Muscle layer of duodenum (tissue), 2 donors: ENCODE results near the gene MSRB1.

ENCODE experiments used
- H3K27ac ChIP-seq: one replicate; pipeline ENCODE4 v1.7.0; 2013; ENCODE audit warnings: mild to moderate bottlenecking, low read length
- H3K27me3 ChIP-seq: one replicate; pipeline ENCODE4 v1.7.0; 2013; ENCODE audit warnings: low read depth, mild to moderate bottlenecking, control low read depth, low read length
- H3K36me3 ChIP-seq, 2 donors: one replicate each; pipeline ENCODE4 v1.7.0; 2013; ENCODE audit warnings: low read length in 2 of 2, control low read depth in 1 of 2, mild to moderate bottlenecking in 1 of 2; ENCODE audit not compliant: insufficient read depth in 2 of 2, control insufficient read depth in 1 of 2
- H3K4me1 ChIP-seq, 2 donors: one replicate each; pipeline ENCODE4 v1.7.0; 2013; ENCODE audit warnings: low read length in 2 of 2, mild to moderate bottlenecking in 2 of 2, control low read depth in 1 of 2, moderate library complexity in 1 of 2; ENCODE audit not compliant: insufficient read depth in 2 of 2, control insufficient read depth in 1 of 2
- H3K4me3 ChIP-seq, 2 donors: one replicate each; pipeline ENCODE4 v1.7.0; 2013; ENCODE audit warnings: low read length in 2 of 2, low read depth in 1 of 2, mild to moderate bottlenecking in 1 of 2
- H3K9me3 ChIP-seq, 2 donors: one replicate each; pipeline ENCODE4 v1.7.0; 2013; ENCODE audit warnings: low read length in 2 of 2, control low read depth in 1 of 2, mild to moderate bottlenecking in 1 of 2; ENCODE audit not compliant: control insufficient read depth in 1 of 2
- donor health status: healthy.

The MSRB1 gene

GRCh38 chr16:1918351-1919326 is 24.4 kb downstream of the MSRB1 start, which contains the start of gene HS3ST6:
HS3ST6 (minus strand) TSS chr16:1918415; CDS start chr16:1918323, 92 bp downstream.
- H3K9me3 ChIP-seq = peaks cover 0 to 2% of the 10 kb centered on the region in 2 donors
- no peaks in the 10 kb centered on the region for H3K36me3 ChIP-seq
- H3K4me3 ChIP-seq = no peak within 1 kb of the TSS
- no peak within 1 kb of the TSS for H3K27ac ChIP-seq
- peaks cover 66% of the 10 kb centered on the region for H3K27me3 ChIP-seq
- peaks cover 3 to 15% of the 10 kb centered on the region in 2 donors for H3K4me1 ChIP-seq

- Histone ChIP-seq H3K27me3 (peaks cover 59% of the 10 kb centered on the region), H3K4me3 (no peak overlapping the region), H3K9me3 (peaks cover 0 to 2% of the 10 kb centered on the region in 2 donors), H3K36me3 (no peaks in the 10 kb centered on the region), H3K4me1 (peaks cover 3 to 10% of the 10 kb centered on the region in 2 donors), H3K27ac (no peak overlapping the region)
Observed at GRCh38 chr16:1917665-1918350, 25.2 kb downstream of the MSRB1 start.

GRCh38 chr16:1917056-1917664 is 25.8 kb downstream of the MSRB1 start:
- peaks cover 3 to 10% of the 10 kb centered on the region in 2 donors for H3K4me1 ChIP-seq
- peaks cover 53% of the 10 kb centered on the region for H3K27me3 ChIP-seq
- no peak overlapping the region for H3K27ac ChIP-seq
- H3K9me3 ChIP-seq = no peaks in the 10 kb centered on the region
- H3K4me3 ChIP-seq = no peak overlapping the region
- no peaks in the 10 kb centered on the region for H3K36me3 ChIP-seq

- Histone ChIP-seq H3K4me3 (no peak overlapping the region), H3K27ac (no peak overlapping the region), H3K27me3 (peaks cover 53% of the 10 kb centered on the region)
Observed at GRCh38 chr16:1916640-1916990, 26.4 kb downstream of the MSRB1 start.

GRCh38 chr16:1915732-1916639 is 27.0 kb downstream of the MSRB1 start:
- Histone ChIP-seq H3K27ac (no peak overlapping the region), H3K27me3 (peaks cover 50% of the 10 kb centered on the region), H3K4me1 (peaks cover 3 to 10% of the 10 kb centered on the region in 2 donors), H3K4me3 (no peak overlapping the region), H3K36me3 (no peaks in the 10 kb centered on the region), H3K9me3 (no peaks in the 10 kb centered on the region)

More at GRCh38 chr16:1916640-1916990, 26.4 kb downstream of the MSRB1 start:
- no peaks in the 10 kb centered on the region for H3K36me3 ChIP-seq
- H3K9me3 ChIP-seq = no peaks in the 10 kb centered on the region
- peaks cover 3 to 10% of the 10 kb centered on the region in 2 donors for H3K4me1 ChIP-seq

- Histone ChIP-seq H3K27me3 (peaks cover 40% of the 10 kb centered on the region), H3K27ac (no peak overlapping the region), H3K4me1 (peaks cover 3 to 10% of the 10 kb centered on the region in 2 donors), H3K9me3 (no peaks in the 10 kb centered on the region), H3K4me3 (no peak overlapping the region), H3K36me3 (no peaks in the 10 kb centered on the region)
Observed at GRCh38 chr16:1914988-1915387, 28.0 kb downstream of the MSRB1 start.

GRCh38 chr16:1914084-1914608 is 28.9 kb downstream of the MSRB1 start:
- H3K36me3 ChIP-seq = no peaks in the 10 kb centered on the region
- peaks cover 31% of the 10 kb centered on the region for H3K27me3 ChIP-seq
- no peak overlapping the region for H3K4me3 ChIP-seq
- no peak overlapping the region for H3K27ac ChIP-seq
- H3K9me3 ChIP-seq = no peaks in the 10 kb centered on the region
- peaks cover 3 to 10% of the 10 kb centered on the region in 2 donors for H3K4me1 ChIP-seq

- H3K4me1 ChIP-seq = peaks cover 3 to 8% of the 10 kb centered on the region in 2 donors
- H3K9me3 ChIP-seq = no peaks in the 10 kb centered on the region
- no peaks in the 10 kb centered on the region for H3K36me3 ChIP-seq
- H3K27me3 ChIP-seq = peaks cover 25% of the 10 kb centered on the region
- H3K4me3 ChIP-seq = no peak overlapping the region
- H3K27ac ChIP-seq = no peak overlapping the region
Observed at GRCh38 chr16:1913327-1914083, 29.5 kb downstream of the MSRB1 start.

- H3K4me1 ChIP-seq = peaks cover 1 to 3% of the 10 kb centered on the region in 2 donors
- H3K9me3 ChIP-seq = no peaks in the 10 kb centered on the region
- no peaks in the 10 kb centered on the region for H3K36me3 ChIP-seq
- H3K27ac ChIP-seq = no peak overlapping the region
- peaks cover 18% of the 10 kb centered on the region for H3K27me3 ChIP-seq
- no peak overlapping the region for H3K4me3 ChIP-seq
Observed at GRCh38 chr16:1912215-1912543, 30.8 kb downstream of the MSRB1 start.
